Progenitor cell of endocrine pancreas (in vitro differentiated cells): ENCODE data around the gene SPINK4. TPM values are rescaled to one million over a fixed set of nuclear protein-coding genes. Genes with fewer than 3 reads are reported as not detected.
A peak's percentile ranks its signal among the peaks of the same experiment; 100 is the strongest.

ENCODE experiments used
- DNase-seq: peaks from one replicate; pipeline ENCODE4 v3.0.0; 2021; ENCODE audit warnings: low spot score; ENCODE audit not compliant: unreplicated experiment
- H3K27ac Mint-ChIP-seq: 2 replicates; pipeline ENCODE4 v1.8.0; 2021; ENCODE audit warnings: mild to moderate bottlenecking, moderate library complexity, mixed read lengths
- H3K27me3 Mint-ChIP-seq: 2 replicates; pipeline ENCODE4 v1.8.0; 2021; ENCODE audit warnings: mixed read lengths
- H3K36me3 Mint-ChIP-seq: 2 replicates; pipeline ENCODE4 v1.8.0; 2022; ENCODE audit warnings: mixed read lengths; ENCODE audit not compliant: insufficient read depth
- H3K4me1 Mint-ChIP-seq: 2 replicates; pipeline ENCODE4 v1.8.0; 2021; ENCODE audit warnings: low read depth, mixed read lengths
- H3K4me3 Mint-ChIP-seq: 2 replicates; pipeline ENCODE4 v1.8.0; 2021; ENCODE audit warnings: low read depth, mild to moderate bottlenecking, moderate library complexity, mixed read lengths
- H3K9me3 Mint-ChIP-seq: 2 replicates; pipeline ENCODE4 v1.8.0; 2021; ENCODE audit warnings: low read depth, mixed read lengths
- total RNA-seq: library from RNA; stranded (reverse); gene quantifications from 2 replicates; pipeline ENCODE4 v1.2.1, GENCODE V29; 2021
- TF ChIP-seq, protein P1 (sequence below): fragments of 200-600 bp; sonication (generic); IDR thresholded peaks from one replicate; pipeline ENCODE4 v1.5.0; 2021; ENCODE audit warnings: antibody characterized with exemption, mild to moderate bottlenecking; ENCODE audit not compliant: unreplicated experiment

SPINK4 gene
- total RNA-seq, 1 donor from 2014 or later, result not detected

DNA sequence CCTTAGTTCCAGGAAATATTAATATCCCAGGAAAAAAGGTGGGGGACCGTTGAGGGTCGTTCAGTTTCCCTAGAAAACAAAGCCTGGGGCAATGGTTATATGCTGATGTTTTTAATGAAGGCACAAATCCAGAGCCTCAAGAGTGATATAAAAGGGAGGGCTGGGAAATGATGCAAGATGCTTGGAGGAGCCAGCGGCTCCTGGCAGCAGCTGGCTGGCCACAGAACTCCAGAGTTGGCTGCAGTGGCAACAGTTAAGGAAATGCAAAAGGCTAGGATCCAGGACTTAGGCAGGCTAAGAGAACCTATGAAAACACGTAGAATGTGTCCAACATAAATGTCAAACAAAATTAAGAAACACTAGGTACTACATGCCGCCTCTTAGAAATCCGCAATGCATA is 41.8 kb upstream of the SPINK4 start:
- Mint-ChIP-seq H3K27me3 (no peaks in the 10 kb centered on the region), H3K4me3 (no peak overlapping the region), H3K4me1 (no peaks in the 10 kb centered on the region), H3K9me3 (no peaks in the 10 kb centered on the region), H3K27ac (no peak overlapping the region), H3K36me3 (no peaks in the 10 kb centered on the region)
- TF ChIP-seq, protein P1, sequence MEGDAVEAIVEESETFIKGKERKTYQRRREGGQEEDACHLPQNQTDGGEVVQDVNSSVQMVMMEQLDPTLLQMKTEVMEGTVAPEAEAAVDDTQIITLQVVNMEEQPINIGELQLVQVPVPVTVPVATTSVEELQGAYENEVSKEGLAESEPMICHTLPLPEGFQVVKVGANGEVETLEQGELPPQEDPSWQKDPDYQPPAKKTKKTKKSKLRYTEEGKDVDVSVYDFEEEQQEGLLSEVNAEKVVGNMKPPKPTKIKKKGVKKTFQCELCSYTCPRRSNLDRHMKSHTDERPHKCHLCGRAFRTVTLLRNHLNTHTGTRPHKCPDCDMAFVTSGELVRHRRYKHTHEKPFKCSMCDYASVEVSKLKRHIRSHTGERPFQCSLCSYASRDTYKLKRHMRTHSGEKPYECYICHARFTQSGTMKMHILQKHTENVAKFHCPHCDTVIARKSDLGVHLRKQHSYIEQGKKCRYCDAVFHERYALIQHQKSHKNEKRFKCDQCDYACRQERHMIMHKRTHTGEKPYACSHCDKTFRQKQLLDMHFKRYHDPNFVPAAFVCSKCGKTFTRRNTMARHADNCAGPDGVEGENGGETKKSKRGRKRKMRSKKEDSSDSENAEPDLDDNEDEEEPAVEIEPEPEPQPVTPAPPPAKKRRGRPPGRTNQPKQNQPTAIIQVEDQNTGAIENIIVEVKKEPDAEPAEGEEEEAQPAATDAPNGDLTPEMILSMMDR, result no peak
- DNase-seq, result no peak

- H3K27me3 Mint-ChIP-seq, result peaks cover 3% of the 10 kb centered on the region
- TF ChIP-seq, protein P1, result no peak
- H3K4me1 Mint-ChIP-seq, result no peaks in the 10 kb centered on the region
- no peaks in the 10 kb centered on the region for H3K9me3 Mint-ChIP-seq
- no peak overlapping the region for H3K4me3 Mint-ChIP-seq
- DNase-seq, result no peak
- H3K36me3 Mint-ChIP-seq, result no peaks in the 10 kb centered on the region
- no peak overlapping the region for H3K27ac Mint-ChIP-seq
Measured at GRCh38 chr9:33202018-33202417, 37.9 kb upstream of the SPINK4 start.

GRCh38 chr9:33202552-33203201 is 37.3 kb upstream of the SPINK4 start:
- Mint-ChIP-seq H3K36me3 (no peaks in the 10 kb centered on the region), H3K4me3 (no peak overlapping the region), H3K27ac (no peak overlapping the region), H3K4me1 (no peaks in the 10 kb centered on the region), H3K27me3 (peaks cover 3% of the 10 kb centered on the region), H3K9me3 (no peaks in the 10 kb centered on the region)
- TF ChIP-seq, protein P1, result no peak
- no peak for DNase-seq

GRCh38 chr9:33209394-33209793 is 30.6 kb upstream of the SPINK4 start:
- H3K27ac Mint-ChIP-seq, result no peak overlapping the region
- H3K36me3 Mint-ChIP-seq, result no peaks in the 10 kb centered on the region
- no peak for DNase-seq
- H3K9me3 Mint-ChIP-seq, result no peaks in the 10 kb centered on the region
- H3K27me3 Mint-ChIP-seq, result no peaks in the 10 kb centered on the region
- H3K4me3 Mint-ChIP-seq, result no peak overlapping the region
- no peaks in the 10 kb centered on the region for H3K4me1 Mint-ChIP-seq
- TF ChIP-seq, protein P1, result no peak

- Mint-ChIP-seq H3K36me3 (no peaks in the 10 kb centered on the region), H3K27me3 (no peaks in the 10 kb centered on the region), H3K4me1 (no peaks in the 10 kb centered on the region), H3K9me3 (no peaks in the 10 kb centered on the region), H3K27ac (no peak overlapping the region), H3K4me3 (no peak overlapping the region)
- no peak for DNase-seq
- TF ChIP-seq, protein P1, result peak; percentile 8
Measured at GRCh38 chr9:33210006-33210715, 29.8 kb upstream of the SPINK4 start.
